ENCODE measurements around the gene REV1.

The REV1 gene

GRCh38 chr2:99485824-99486223 is 4.0 kb downstream of the REV1 start:
- no peak for TF ChIP-seq CTCF (IDR thresholded peaks at IDR 0.05; ENCODE audit: low read depth, low read length, missing control alignments)
- DNase-seq (ENCODE audit: low read depth) = no peak
- H3K4me3 ChIP-seq (ENCODE audit: low read depth, low read length) = no peak overlapping the region

- H3K4me3 ChIP-seq (ENCODE audit: low read depth, low read length) = no peak overlapping the region
- DNase-seq (ENCODE audit: low read depth) = no peak
- TF ChIP-seq CTCF (IDR thresholded peaks at IDR 0.05; ENCODE audit: low read depth, low read length, missing control alignments) = no peak
Measured at GRCh38 chr2:99485411-99485810, 4.4 kb downstream of the REV1 start.

- TF ChIP-seq CTCF (IDR thresholded peaks at IDR 0.05; ENCODE audit: low read depth, low read length, missing control alignments) = no peak
- DNase-seq (ENCODE audit: low read depth) = no peak
- H3K4me3 ChIP-seq (ENCODE audit: low read depth, low read length) = no peak overlapping the region
Measured at GRCh38 chr2:99484205-99484604, 5.6 kb downstream of the REV1 start.

- no peak for DNase-seq (ENCODE audit: low read depth)
Measured at GRCh38 chr2:99481941-99482340, 7.9 kb downstream of the REV1 start.

GRCh38 chr2:99481527-99481926 is 8.3 kb downstream of the REV1 start:
- TF ChIP-seq CTCF (IDR thresholded peaks at IDR 0.05; ENCODE audit: low read depth, low read length, missing control alignments) = no peak
- DNase-seq (ENCODE audit: low read depth) = no peak
- H3K4me3 ChIP-seq (ENCODE audit: low read depth, low read length) = no peak overlapping the region

More at GRCh38 chr2:99481941-99482340, 7.9 kb downstream of the REV1 start:
- no peak overlapping the region for H3K4me3 ChIP-seq (ENCODE audit: low read depth, low read length)
- no peak for TF ChIP-seq CTCF (IDR thresholded peaks at IDR 0.05; ENCODE audit: low read depth, low read length, missing control alignments)

GRCh38 chr2:99480390-99480789 is 9.4 kb downstream of the REV1 start:
- DNase-seq (ENCODE audit: low read depth) = no peak
- no peak for TF ChIP-seq CTCF (IDR thresholded peaks at IDR 0.05; ENCODE audit: low read depth, low read length, missing control alignments)
- no peak overlapping the region for H3K4me3 ChIP-seq (ENCODE audit: low read depth, low read length)

GRCh38 chr2:99478632-99479031 is 11.2 kb downstream of the REV1 start:
- no peak for TF ChIP-seq CTCF (IDR thresholded peaks at IDR 0.05; ENCODE audit: low read depth, low read length, missing control alignments)
- DNase-seq (ENCODE audit: low read depth) = no peak
- H3K4me3 ChIP-seq (ENCODE audit: low read depth, low read length) = no peak overlapping the region
